GM04503 (cell line): ENCODE data around the gene ETF1.

Source experiments
- DNase-seq: peaks from one replicate; pipeline ENCODE4 v3.0.0-alpha.2; 2012; ENCODE audit warnings: low read depth

ETF1 gene

DNA sequence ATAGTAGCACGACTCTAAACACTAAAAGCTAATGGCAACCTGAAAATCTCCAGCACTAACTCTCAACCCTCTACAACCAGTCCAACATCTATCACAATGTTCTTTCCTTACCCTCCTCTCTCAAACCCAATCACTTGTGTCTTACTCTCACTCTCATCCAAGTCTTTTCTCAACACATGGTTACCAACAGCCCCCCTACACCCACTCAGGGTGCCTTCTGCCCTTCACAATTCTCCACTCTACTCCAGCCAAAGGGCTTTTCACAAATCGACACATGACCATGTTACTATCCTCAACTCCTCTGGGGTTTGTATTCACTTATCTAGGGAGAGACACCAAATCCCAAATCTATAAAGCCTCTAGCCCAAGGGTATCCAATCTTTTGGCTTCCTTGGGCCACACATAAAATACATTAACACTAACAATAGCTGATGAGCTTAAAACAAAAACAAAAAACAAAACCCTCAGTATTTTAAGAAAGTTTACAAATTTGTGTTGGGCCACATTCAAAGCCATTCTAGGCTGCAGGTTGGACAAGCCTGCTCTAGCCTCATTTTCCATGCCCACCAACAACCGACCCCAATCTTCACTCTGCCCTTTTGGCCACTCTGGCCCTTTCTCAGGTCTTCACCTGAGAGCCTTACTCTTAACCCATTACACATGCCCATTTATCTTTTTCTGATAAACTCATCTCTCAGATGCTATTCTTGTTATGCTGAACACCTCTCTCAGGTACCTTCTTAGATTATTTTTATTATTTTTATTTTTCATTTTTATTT lies 20.5 kb upstream of the ETF1 start:
- DNase-seq = no peak

DNA sequence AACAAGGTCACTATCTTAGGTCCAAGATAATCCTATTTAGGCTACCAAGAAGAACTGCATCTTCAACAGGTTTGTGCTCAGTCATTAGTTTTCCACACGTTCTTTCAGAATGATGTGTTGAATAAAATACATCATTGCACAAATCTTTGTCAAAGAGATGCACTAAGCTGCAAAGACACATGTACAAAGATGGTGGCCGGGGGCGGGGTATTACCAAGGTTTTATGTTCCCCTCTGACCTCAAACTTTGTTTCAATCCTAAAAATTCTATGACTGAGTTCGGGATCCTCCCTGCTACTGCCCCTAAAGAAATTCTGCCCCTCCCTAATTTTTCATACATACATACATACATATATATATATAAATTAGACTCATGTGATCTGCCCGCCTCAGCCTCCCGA lies 17.9 kb upstream of the ETF1 start:
- DNase-seq = no peak

DNA sequence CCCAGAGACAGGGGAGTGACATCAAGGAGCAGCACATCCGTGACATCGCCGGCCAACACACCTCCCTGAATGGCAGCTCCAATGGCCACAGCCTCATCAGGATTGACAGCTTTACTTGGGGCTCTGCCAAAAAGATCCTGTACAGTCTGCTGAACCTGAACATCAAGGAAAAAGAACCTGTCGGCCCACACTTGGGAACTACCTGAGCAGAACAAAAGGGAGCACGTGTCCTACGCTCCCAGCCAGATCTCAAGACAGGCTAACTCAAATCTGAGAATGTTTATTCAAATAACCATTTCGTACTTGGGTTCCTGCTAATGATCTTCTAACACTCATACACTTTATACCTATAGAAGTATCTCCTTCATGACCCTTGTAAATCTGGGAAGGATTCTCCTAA lies 16.9 kb upstream of the ETF1 start:
- no peak for DNase-seq

DNA sequence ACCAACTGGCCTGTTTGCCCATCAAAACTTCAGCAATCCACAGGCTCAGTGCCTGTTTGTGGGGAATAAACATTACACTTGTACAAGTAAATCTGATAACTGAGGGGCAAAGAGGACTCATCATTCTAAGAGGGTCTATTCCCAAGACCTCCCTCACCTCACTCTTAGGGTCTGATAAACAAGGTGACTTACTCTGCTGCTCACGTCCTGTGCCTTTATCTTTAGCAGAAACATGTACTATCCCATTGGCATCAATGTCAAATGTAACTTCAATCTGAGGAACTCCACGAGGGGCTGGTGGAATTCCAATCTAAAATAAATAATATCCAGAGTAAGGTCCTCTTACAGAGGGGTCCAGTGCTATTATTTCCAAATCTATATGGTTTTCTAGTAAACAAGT lies 14.6 kb upstream of the ETF1 start:
- DNase-seq = no peak

DNA sequence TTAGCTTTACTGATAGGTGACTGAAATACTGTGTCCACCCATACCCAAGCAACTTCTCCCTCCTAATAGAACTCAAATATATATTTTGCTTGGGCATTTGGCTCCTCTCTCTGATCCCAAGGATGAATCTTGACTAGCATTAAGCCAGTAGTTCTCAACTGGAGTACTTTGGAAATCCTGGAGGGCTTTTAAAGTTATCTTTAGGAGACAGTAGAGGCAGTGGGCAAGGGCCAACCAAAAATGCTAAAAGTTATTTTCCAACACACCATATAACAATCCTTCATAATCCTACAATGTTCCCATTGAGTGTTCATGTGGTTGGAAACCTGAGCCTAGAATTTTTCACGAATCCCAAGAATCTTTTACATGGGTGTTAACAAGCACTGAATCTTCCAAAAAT lies 11.1 kb upstream of the ETF1 start:
- no peak for DNase-seq

DNA sequence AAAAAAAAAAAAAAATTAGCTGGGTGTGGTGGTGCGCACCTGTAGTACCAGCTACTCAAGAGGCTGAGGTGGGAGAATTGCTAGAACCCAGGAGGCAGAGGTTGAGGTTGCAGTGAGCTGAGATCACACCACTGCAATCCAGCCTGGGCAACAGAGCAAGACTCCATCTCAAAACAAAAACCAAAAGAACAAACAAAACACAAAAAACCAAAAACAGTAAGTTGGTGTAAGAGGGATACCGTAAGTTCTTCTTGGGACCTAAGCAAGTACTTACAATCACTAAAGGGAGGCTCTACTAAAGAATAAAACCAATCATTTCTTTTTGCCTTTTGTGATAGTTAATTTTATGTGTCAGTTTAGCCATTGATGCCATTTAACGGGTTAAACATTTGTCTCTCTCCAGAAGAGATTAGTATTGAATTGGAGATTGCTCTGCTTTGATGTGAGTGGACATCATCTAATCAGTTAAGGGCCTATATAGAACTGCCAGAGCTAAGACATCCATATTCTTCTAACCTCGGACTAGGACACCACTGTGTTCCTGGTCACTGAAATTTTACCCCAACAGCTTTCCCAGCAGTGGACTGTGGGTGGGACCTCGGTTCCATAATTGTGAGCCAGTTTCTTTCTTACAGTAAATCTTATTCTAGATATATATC lies 10.5 kb upstream of the ETF1 start:
- no peak for DNase-seq

DNA sequence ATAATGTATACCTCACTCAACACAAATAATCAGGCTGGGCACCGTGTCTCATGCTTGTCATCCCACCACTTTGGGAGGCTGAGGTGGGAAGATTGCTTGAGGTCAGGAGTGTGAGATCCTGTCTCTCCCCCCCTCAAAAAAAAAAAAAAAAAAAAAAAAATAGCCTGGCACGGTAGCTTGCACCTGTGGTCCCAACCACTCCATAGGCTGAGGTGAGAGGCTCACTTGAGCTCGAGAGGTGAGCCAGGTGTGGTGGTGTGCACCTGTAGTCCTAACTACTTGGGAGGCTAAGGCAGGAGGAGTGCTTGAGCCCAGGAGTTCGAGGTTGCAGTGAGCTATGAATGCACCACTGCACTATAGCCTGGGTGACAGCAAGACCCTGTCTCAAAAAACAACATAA lies 9.6 kb upstream of the ETF1 start:
- DNase-seq = no peak

DNA sequence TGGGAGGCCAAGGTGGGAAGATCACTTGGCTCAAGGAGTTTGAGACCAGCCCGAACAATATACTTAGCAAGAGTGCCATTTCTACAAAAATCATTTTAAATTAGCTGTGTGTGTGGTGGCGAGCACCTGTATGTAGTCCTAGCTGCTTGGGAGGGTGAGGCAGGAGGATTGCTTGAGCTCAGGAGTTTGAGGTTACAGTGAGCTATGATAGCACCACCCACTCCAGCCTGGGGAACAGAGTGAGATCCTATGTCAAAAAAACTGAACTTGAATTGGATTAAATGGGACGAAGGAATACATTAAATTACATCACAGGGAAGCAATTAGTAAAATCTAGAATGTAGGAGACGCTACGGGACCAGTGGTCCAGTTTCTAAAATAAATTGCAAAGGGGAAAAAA lies 6.4 kb upstream of the ETF1 start:
- DNase-seq = no peak

DNA sequence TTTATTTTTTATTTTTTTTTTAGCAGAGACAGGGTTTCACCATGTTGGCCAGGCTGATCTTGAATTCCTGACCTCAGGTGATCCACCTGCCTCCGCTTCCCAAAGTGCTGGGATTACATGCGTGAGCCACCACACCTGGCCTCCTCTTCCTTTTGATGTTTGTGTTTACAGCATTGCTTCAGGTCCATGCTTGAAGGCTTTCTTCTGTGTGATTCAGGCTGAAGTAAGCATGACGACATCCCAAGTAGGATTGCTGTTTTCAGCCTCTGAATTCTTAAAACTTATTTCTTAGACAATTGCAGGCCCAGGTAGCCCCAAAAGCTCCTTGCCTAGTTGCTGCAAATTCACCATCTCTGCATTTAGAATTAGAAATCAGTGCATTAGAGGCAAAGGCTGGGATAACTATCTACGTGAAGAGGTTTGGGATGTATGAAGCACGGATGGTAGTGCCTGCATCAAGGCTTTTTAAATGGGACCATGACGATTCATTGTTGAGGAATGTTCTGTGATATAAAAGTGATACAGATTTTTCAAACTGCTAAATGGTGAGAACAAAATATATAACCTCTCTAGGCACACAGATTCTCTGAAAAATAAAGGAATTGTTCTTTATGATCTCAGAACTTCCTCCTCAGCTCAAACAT lies 3.0 kb upstream of the ETF1 start:
- no peak for DNase-seq

DNA sequence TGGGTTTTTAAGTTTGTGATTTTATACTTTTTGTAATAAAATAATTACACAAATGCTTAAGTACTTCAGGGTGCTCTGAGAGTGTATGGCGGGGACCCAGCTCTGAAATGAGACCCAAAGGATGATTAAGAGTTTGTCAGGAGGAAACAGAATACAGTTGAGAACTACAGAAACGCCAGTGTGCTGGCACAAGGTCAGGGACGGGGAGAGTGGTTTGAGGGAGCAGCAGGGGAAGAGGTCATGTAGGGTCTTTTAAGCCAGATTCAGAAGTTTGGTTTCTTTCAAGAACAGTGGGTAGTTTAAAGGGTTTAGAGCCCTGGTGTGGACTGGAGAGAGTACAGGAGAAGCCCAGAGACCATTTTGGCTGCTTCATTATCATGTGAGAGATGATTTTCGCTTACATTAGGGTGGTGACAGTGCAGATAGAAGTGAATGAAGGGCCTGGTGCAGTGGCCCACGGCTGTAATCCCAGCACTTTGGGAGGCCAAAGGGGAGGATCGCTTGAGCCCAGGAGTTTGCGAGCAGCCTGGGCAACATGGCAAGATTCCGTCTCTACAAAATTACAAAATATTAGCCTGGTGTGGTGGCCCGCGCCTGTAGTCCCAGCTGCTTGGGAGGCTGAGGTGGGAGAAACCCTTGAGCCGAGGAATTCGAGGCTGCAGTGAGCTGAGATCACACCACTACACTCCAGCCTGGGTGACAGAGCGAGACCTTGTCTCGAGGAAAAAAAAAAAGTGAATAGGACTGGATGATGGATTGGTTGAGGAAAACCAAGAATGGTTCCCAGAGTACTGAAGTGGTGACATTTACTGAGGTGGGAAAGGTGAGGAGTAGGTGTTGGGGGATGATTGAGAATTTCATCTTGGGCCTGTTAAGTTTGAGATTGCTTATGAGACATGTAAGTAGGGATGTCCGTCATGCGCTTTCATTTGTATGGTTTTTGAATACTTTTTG lies 1.4 kb upstream of the ETF1 start:
- no peak for DNase-seq

DNA sequence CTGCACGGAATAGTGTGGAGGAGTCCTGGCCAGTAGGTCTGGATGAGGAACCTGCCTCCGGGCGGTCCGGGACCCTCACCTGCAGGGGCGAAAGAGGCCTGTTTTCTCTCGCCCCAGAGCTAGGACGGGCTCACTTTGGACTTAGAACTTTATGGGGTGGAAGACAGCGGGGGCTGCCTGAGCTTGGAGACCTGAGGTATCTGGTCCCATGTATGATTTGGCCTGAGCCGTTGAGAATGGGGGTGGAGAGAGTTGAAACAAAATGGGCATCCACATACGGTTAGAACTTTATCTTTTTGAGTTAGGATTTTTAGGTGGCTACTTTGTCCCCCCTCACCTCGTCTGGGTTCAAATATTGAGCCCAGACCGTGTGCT lies 681 bp upstream of the ETF1 start:
- no peak for DNase-seq

DNA sequence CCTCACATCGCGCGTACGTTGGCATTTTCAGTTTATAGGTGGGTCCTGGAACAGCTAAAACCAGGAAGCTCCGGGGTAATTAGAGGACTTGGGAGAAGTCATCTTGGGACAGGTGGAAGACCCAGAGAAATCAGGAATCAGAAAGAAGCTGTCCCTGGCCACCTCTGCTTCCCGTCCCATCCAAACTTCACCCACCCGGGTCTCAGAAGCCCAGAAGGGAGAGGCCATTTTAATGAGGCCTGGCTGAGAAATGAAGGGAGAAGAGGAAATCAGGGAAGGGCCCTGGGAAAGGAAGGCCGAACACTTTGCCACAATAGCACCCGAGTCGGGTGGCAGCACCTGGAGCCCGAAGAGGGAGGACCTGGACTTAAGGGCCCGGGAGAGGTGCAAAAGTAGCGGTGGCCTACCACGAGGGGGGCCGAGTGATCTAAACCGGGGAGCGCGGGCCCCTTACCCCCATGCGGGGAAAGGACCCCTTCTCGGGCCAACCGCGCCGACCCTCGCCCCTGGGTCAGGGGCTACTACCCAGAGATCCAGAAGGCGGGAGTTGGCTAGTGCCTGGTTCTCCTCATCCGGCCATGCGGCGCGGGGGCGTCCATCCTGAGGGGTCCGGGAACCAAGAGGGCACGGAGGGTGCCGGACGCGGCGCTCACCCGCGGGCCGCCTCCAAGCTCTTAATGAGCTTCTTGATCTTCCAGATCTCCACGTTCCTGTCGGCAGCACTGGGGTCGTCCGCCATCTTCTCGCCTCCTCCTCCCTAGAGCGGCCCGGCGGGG lies 668 bp downstream of the ETF1 start:
- no peak for DNase-seq

DNA sequence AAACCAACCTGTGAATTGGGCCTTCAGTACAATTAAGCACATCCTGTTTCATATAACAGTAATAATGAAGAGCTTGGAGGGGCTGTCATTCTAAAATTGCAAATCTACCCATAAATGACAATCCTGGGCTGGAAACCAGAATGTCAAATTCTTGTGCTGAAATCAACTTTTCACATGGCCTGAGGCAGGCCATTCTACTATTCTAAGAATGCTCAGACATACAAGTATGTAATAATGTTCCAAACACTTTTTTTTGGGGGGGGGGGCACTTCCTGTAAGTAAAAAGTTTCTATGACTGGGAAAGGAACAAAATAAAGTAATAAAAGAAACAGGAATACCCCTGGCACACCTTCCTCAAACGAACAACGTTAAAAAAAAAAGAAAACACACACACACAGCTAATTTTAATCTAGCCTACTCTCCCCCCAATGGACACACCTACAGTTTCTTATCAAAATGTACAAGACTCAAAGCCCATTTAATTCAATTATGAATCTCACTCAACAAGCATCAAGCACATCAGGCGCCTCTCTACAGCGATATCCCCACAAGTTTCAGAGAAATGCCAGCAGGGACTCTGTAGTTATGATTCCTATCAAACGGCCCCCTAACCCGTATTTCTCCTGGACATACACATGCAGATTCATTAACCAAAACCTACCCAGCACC lies 1.4 kb downstream of the ETF1 start:
- DNase-seq = no peak

DNA sequence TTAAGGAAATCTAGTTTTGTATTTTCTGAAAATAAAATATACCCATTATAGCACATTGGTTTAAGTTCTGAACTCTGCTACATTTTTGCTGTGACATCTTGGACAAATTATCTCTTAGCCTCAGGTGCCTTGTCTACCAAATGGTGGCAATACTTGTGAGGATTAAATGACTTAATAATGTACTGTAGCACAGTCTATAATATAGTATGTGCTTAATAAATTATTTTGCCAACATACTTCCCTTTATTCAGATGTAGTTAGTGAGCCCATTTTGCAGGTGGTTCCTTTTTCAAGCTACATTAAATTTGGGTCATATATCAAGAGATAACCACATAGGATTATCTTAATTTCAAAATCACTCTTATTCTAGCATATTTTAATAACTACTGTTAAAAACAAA lies 3.2 kb downstream of the ETF1 start:
- DNase-seq = no peak

DNA sequence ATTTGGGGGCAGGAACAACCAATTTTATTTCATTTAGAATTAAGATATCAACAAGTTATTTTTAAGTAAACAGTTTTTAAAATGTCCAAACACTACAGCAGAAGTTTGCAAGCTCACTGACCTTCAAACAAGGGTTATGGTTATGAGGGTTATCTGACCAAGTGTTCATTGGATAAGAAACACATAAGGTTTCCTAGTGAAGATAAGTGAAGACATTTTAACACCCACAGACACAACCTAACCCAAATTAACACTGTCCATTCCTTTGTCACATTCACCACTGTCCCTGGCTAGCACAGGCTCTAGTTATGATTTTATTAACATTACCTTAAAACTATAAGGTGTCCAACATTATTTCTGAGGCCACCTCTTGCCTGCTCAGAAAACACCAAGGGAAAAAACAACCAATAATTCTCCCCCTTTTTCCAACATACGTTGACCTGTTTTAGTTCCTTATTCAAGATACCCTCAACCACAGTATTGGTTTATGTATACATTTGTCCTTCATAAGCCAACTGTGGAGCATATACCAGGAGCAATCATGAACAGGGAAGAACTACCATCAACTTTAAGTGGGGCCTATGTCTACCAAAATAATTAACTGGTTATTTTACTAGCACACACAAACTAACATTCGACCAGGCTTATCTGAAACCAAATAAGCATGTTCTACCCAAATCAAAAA lies 4.0 kb downstream of the ETF1 start:
- no peak for DNase-seq

DNA sequence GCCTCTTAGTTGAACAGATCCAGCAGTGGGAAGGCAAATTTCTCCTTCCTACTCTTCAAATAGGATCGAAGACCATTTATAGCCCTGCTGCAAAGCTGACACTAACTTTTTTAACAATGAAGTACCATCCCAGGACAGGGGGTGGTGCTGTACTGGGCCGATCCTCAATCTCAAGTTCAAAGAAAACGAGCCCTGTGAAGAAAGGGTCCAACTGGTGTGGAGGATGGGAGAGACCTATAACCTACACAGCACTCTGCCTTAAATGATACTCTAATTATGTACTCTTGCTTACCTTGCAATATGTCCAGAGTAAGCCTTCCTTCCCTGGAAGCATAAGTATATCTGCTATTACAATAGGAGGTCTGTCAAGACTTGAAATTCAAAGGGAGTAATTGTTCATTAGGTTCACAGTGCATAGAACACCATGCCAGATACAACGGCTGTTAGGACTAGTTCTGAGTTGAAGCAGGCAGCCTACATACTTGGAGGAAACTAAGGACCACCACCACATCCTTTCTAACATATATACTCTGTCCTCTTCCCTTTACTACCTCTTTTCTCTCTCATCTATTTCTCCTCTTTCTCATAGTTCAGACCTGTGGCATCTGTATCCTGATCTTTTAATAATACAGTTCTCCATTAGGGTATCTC lies 6.2 kb downstream of the ETF1 start:
- DNase-seq = no peak

DNA sequence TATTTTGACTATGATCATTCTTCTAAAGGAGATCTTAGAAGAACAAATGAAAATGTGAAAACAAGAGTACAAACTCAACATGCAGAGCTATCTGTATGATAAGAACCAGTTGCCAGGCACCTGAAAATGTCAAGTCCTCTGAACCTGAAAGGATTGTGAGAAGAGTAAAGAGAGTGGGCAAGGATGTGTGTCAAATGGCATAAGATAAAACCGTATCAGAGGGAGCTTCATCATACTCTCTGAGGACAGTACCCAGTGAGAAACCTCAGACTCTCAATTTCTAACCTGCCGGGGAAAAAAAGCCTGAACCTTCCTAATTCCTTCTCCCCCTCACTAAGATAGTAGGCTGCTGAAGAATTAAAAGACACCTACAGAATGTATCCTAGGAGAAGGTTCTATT lies 6.8 kb downstream of the ETF1 start:
- DNase-seq = no peak

DNA sequence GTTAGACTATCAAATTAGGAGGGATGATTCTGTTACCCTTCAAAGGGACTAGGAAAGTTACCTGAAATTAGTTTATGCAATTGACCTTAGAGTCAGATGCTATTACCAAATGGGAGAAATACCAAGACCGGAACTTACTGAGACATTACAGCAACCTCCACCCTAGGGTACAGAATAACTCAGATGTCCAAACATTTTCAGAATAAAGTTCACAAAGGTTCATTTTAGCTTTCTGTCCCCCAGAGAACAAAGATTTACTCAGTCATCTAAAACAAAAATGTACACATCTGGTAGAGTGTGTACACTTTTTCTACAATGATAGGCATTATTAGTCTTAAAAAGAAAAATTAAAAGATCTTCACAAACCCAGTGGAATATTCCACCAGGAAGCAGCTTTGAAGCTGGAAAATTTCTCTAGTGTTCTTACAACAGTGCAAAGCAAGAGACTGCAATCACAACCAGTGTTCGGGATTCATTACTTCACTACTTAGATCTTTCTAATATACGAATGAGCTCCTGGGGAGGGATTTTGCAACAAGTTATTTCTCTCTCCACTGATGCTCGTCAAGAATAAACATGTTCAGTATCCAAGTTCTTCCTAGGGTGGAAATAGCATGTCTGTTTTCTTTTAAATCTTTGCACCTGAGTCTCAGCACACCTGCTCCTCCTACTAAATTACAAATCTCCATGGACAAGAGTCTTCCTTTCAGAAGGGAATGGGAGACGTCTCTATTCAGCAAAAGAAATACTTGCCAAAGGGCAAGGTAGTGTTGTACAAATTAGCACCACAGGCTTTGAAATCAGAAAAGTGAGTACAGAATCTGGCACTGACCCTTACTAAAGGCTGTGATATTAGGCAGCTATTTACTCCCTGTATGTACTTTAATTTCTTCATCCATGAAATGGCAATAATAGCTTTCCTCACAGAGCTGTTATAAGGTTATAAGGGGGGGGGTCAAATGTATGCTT lies 8.8 kb downstream of the ETF1 start:
- DNase-seq = no peak

DNA sequence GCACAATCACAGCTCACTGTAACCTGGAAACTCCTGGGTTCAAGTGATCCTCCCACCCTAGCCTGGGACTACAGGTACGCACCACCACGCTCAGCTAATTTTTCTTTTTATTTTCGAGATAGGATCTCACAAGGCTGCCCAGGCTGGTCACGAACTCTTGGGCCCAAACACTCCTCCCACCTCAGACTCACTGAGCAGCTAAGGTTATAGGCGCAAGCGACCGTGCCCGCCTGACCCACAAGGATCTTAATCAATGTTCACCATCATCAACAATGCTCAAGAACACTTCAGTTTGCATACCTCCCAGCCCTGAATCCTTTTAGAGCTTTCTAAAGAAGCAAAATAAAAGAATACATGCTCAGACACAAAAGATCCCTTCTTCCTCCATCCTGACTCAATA lies 13.2 kb downstream of the ETF1 start:
- no peak for DNase-seq
